H1 (cell line): Measurements from ENCODE around the gene RNF114. TPM values are rescaled to one million over a fixed set of nuclear protein-coding genes. Genes with fewer than 3 reads are reported as not detected.

Source experiments
- ASH2L ChIP-seq: fragments of 200-600, 300-600 bp; sonication (generic); IDR thresholded peaks from one replicate; pipeline ENCODE4 v1.7.1; 2017; ENCODE audit warnings: low read length
- BCL11A ChIP-seq, 2 experiments: IDR thresholded peaks; one replicate each; pipeline ENCODE4 v1.6.1; 2011; ENCODE audit warnings: low read depth in 2 of 2, low read length in 2 of 2, mild to moderate bottlenecking in 2 of 2
- BRCA1 ChIP-seq: IDR thresholded peaks from 2 replicates; pipeline ENCODE4 v1.6.1; 2012; ENCODE audit warnings: low read depth, low read length, improper control_type of control experiment
- CBX8 ChIP-seq: fragments of 300-800, 300-1000 bp; sonication (generic); IDR thresholded peaks from 2 replicates; pipeline ENCODE4 v1.7.1; 2016; ENCODE audit warnings: low read depth, low read length, borderline replicate concordance
- CEBPB ChIP-seq: IDR thresholded peaks from 2 replicates; pipeline ENCODE4 v1.6.1; 2012; ENCODE audit warnings: low read depth, low read length
- CHD2 ChIP-seq: IDR thresholded peaks from 2 replicates; pipeline ENCODE4 v1.6.1; 2012; ENCODE audit warnings: low read length, improper control_type of control experiment
- CREB1 ChIP-seq: IDR thresholded peaks from 2 replicates; pipeline ENCODE4 v1.6.1; 2012; ENCODE audit warnings: inconsistent platforms
- EP300 ChIP-seq, 2 experiments: IDR thresholded peaks; 1 replicate in 1 of 2; 2 replicates in 1 of 2; pipeline ENCODE4 v1.6.1; 2011 to 2012; ENCODE audit warnings: low read depth in 2 of 2, low read length in 2 of 2, mild to moderate bottlenecking in 2 of 2, borderline replicate concordance in 1 of 2, inconsistent platforms in 1 of 2, moderate library complexity in 1 of 2
- EZH2 ChIP-seq: fragments of 200-600 bp; sonication (generic); IDR thresholded peaks from 2 replicates; pipeline ENCODE4 v1.7.1; 2012; ENCODE audit warnings: low read depth, mild to moderate bottlenecking, moderate library complexity, low read length, inconsistent platforms; ENCODE audit not compliant: severe bottlenecking
- GABPA ChIP-seq: IDR thresholded peaks from 2 replicates; pipeline ENCODE4 v1.6.1; 2011; ENCODE audit warnings: mild to moderate bottlenecking, low read length, moderate library complexity, borderline replicate concordance; ENCODE audit not compliant: insufficient read depth
- GTF2F1 ChIP-seq: IDR thresholded peaks from 2 replicates; pipeline ENCODE4 v1.6.1; 2012; ENCODE audit warnings: low read depth, low read length, improper control_type of control experiment, borderline replicate concordance
- HDAC2 ChIP-seq, 2 experiments: fragments of 300-600 bp in 1 of 2; sonication (generic) in 1 of 2; IDR thresholded peaks; 2 replicates each; pipeline ENCODE4 v1.6.1; 2011 to 2012; ENCODE audit warnings: low read depth in 2 of 2, low read length in 2 of 2, mild to moderate bottlenecking in 2 of 2, moderate library complexity in 2 of 2, borderline replicate concordance in 1 of 2, inconsistent platforms in 1 of 2
- KDM5A ChIP-seq: fragments of 200-600 bp; IDR thresholded peaks from 2 replicates; pipeline ENCODE4 v1.7.1; 2012; ENCODE audit warnings: mild to moderate bottlenecking, low read length, inconsistent platforms, mixed read lengths
- PHF8 ChIP-seq: fragments of 200-600 bp; sonication (generic); conservative IDR thresholded peaks from 2 replicates; pipeline ENCODE4 v1.7.1; 2012; ENCODE audit warnings: low read depth, mild to moderate bottlenecking, inconsistent platforms, low read length, moderate library complexity
- SAP30 ChIP-seq: fragments of 300-600 bp; sonication (generic); IDR thresholded peaks from 2 replicates; pipeline ENCODE4 v1.7.1; 2012; ENCODE audit warnings: low read length, moderate library complexity, mild to moderate bottlenecking, inconsistent platforms; ENCODE audit not compliant: insufficient read depth, insufficient replicate concordance
- SIN3A ChIP-seq, 2 experiments: IDR thresholded peaks in 1 of 2; conservative IDR thresholded peaks in 1 of 2; 2 replicates each; pipeline ENCODE4 v1.6.1; 2011 to 2012; ENCODE audit warnings: low read length in 2 of 2, improper control_type of control experiment in 1 of 2, low read depth in 1 of 2, mild to moderate bottlenecking in 1 of 2
- SP2 ChIP-seq: IDR thresholded peaks from 2 replicates; pipeline ENCODE4 v1.6.1; 2012; ENCODE audit warnings: mild to moderate bottlenecking, low read length, inconsistent platforms
- SP4 ChIP-seq: IDR thresholded peaks from 2 replicates; pipeline ENCODE4 v1.6.1; 2012; ENCODE audit warnings: low read length, inconsistent platforms
- TAF7 ChIP-seq: optimal IDR thresholded peaks from 2 replicates; pipeline ENCODE3; 2011; ENCODE audit warnings: low read depth, mild to moderate bottlenecking, inconsistent platforms, low read length, moderate library complexity, borderline replicate concordance
- TBP ChIP-seq: IDR thresholded peaks from 2 replicates; pipeline ENCODE4 v1.6.1; 2011; ENCODE audit warnings: low read depth, low read length, improper control_type of control experiment
- TCF12 ChIP-seq: IDR thresholded peaks from 2 replicates; pipeline ENCODE4 v1.6.1; 2011; ENCODE audit warnings: low read depth, mild to moderate bottlenecking, low read length
- YY1 ChIP-seq: IDR thresholded peaks from 2 replicates; pipeline ENCODE4 v1.6.1; 2011; ENCODE audit warnings: low read depth, mild to moderate bottlenecking, low read length
- polyA plus RNA-seq, 7 experiments: library from polyadenylated mRNA; depleted of rRNA in 3 of 7; stranded (reverse) in 5 of 7; unstranded in 2 of 7; fragments of >200 nt in 5 of 7; fragments of 200-250 nt in 2 of 7; gene quantifications; 1 replicate in 5 of 7; 2 replicates in 1 of 7; 4 replicates in 1 of 7; pipeline versions ENCODE4 v1.2.1 to v1.2.3, GENCODE V29; 2011 to 2013; ENCODE audit warnings: missing spikeins in 2 of 7, mixed read lengths in 2 of 7
- total RNA-seq: library from RNA; stranded (reverse); fragmentation: NEBNext Ultra II Directional; extraction: Animal tissue kit (Norgen Biotek cat#: 25700); gene quantifications from 2 replicates; pipeline ENCODE4 v1.2.1, GENCODE V29; 2021
- TF ChIP-seq, protein P1 (sequence below): IDR thresholded peaks from 2 replicates; pipeline ENCODE4 v1.6.1; 2012; ENCODE audit warnings: inconsistent platforms

Gene RNF114
- total and polyA plus RNA-seq, 2 of the 8 experiments (the other 6 are each of a cell fraction or from before 2014, with no cell fraction given): 81.7 to 89.9 TPM

- TF ChIP-seq BRCA1 (no peak), EP300 (IDR thresholded peaks at IDR 0.05; ENCODE audit: borderline replicate concordance in 1 of 2, low read depth in 2 of 2, low read length in 2 of 2) (no peak), HDAC2 (IDR thresholded peaks at IDR 0.05; ENCODE audit: borderline replicate concordance in 1 of 2, low read depth in 2 of 2, low read length in 2 of 2) (peak in 1 of 2 experiments; percentile 69; a peak in 1 of 4 replicates), TCF12 (no peak), SP4 (peak; percentile 88), KDM5A (peak; percentile 76), PHF8 (peak; percentile 93), ASH2L (peak; percentile 82), CEBPB (peak; percentile 67), CBX8 (no peak), SP2 (no peak), TBP (no peak), GTF2F1 (no peak), TAF7 (peak; percentile 49), SAP30 (no peak), CREB1 (peak; percentile 59; the same call in 1 of the 2 replicates), SIN3A (conservative IDR thresholded peaks at IDR 0.05 in 1 of 2, IDR thresholded peaks at IDR 0.05 in 1 of 2; ENCODE audit: low read depth in 1 of 2, low read length in 2 of 2) (peak; percentile 54 to 74; a peak in 2 of 4 replicates), BCL11A (IDR thresholded peaks at IDR 0.05; ENCODE audit: low read depth in 2 of 2, low read length in 2 of 2) (no peak), CHD2 (no peak), GABPA (no peak), YY1 (peak; percentile 93), EZH2 (no peak)
- TF ChIP-seq, protein P1, sequence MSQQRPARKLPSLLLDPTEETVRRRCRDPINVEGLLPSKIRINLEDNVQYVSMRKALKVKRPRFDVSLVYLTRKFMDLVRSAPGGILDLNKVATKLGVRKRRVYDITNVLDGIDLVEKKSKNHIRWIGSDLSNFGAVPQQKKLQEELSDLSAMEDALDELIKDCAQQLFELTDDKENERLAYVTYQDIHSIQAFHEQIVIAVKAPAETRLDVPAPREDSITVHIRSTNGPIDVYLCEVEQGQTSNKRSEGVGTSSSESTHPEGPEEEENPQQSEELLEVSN: no peak
Measured at GRCh38 chr20:49936153-49937026, at the start of gene RNF114 (continued).
